ENCODE measurements around the gene PSME1.

The PSME1 gene

GRCh38 chr14:24135834-24136683, at the start of gene PSME1:
TSS of gene PSME1 (plus strand) at chr14:24136194. CDS start at chr14:24136263, 69 bp downstream.
- peak; percentile 87 to 88 for DNase-seq (ENCODE audit: low read depth in 2 of 2)

- DNase-seq (ENCODE audit: low read depth in 2 of 2): no peak
These were observed 49.0 kb upstream of the PSME1 start for GRCh38 chr14:24087004-24087403.

GRCh38 chr14:24088095-24088494, 47.9 kb upstream of the PSME1 start:
- no peak for DNase-seq (ENCODE audit: low read depth in 2 of 2)

- no peak for DNase-seq (ENCODE audit: low read depth in 2 of 2)
These were observed 46.1 kb upstream of the PSME1 start for GRCh38 chr14:24089890-24090289.

GRCh38 chr14:24092110-24092504, 43.9 kb upstream of the PSME1 start:
- DNase-seq (ENCODE audit: low read depth in 2 of 2): no peak

- DNase-seq (ENCODE audit: low read depth in 2 of 2): no peak
These were observed 43.3 kb upstream of the PSME1 start for GRCh38 chr14:24092505-24093206.

- no peak for DNase-seq (ENCODE audit: low read depth in 2 of 2)
These were observed 42.6 kb upstream of the PSME1 start for GRCh38 chr14:24093207-24093900.

GRCh38 chr14:24093901-24094840, 41.8 kb upstream of the PSME1 start, which contains the start of gene PCK2:
TSS of gene PCK2 (plus strand) at chr14:24094311. CDS start at chr14:24094406, 95 bp downstream.
- peak; percentile 71 to 75 for DNase-seq (ENCODE audit: low read depth in 2 of 2)

GRCh38 chr14:24094841-24095270, 41.1 kb upstream of the PSME1 start:
- DNase-seq (ENCODE audit: low read depth in 2 of 2): no peak

GRCh38 chr14:24095271-24096068, 40.5 kb upstream of the PSME1 start:
- DNase-seq (ENCODE audit: low read depth in 2 of 2): peak in 1 of 2 donors; percentile 46

GRCh38 chr14:24096545-24097181, 39.3 kb upstream of the PSME1 start:
- no peak for DNase-seq (ENCODE audit: low read depth in 2 of 2)

GRCh38 chr14:24098229-24098926, 37.6 kb upstream of the PSME1 start:
- DNase-seq (ENCODE audit: low read depth in 2 of 2): no peak

GRCh38 chr14:24098927-24099813, 36.8 kb upstream of the PSME1 start:
- DNase-seq (ENCODE audit: low read depth in 2 of 2): no peak

GRCh38 chr14:24100197-24100981, 35.6 kb upstream of the PSME1 start:
- DNase-seq (ENCODE audit: low read depth in 2 of 2): no peak

- no peak for DNase-seq (ENCODE audit: low read depth in 2 of 2)
These were observed 35.0 kb upstream of the PSME1 start for GRCh38 chr14:24100982-24101494.

- no peak for DNase-seq (ENCODE audit: low read depth in 2 of 2)
These were observed 33.5 kb upstream of the PSME1 start for GRCh38 chr14:24102357-24103048.
